ENCODE results near the gene GLIS1. TPM values are rescaled to one million over a fixed set of nuclear protein-coding genes. Genes with fewer than 3 reads are reported as not detected.

Gene GLIS1
- polyA plus RNA-seq, 10 donors: 0.13 to 1.6 (median 0.26) TPM; not detected in 5

GRCh38 chr1:53678938-53679825, 59.8 kb downstream of the GLIS1 start:
- peak in 1 of 3 donors; percentile 70 for DNase-seq

GRCh38 chr1:53678507-53678906, 60.5 kb downstream of the GLIS1 start:
- DNase-seq: no peak

GRCh38 chr1:53678046-53678445, 60.9 kb downstream of the GLIS1 start:
- no peak for DNase-seq

GRCh38 chr1:53677486-53677885, 61.5 kb downstream of the GLIS1 start:
- no peak for DNase-seq

GRCh38 chr1:53672785-53673184, 66.2 kb downstream of the GLIS1 start:
- no peak for DNase-seq

GRCh38 chr1:53672243-53672642, 66.7 kb downstream of the GLIS1 start:
- DNase-seq: no peak

- DNase-seq: no peak
Observed at GRCh38 chr1:53669621-53670191, 69.3 kb downstream of the GLIS1 start.

- no peak for DNase-seq
Observed at GRCh38 chr1:53666566-53666965, 72.4 kb downstream of the GLIS1 start.

- no peak for DNase-seq
Observed at GRCh38 chr1:53665996-53666395, 73.0 kb downstream of the GLIS1 start.

- DNase-seq: no peak
Observed at GRCh38 chr1:53663529-53664300, 75.2 kb downstream of the GLIS1 start.

- no peak for DNase-seq
Observed at GRCh38 chr1:53662951-53663350, 76.0 kb downstream of the GLIS1 start.

- no peak for DNase-seq
Observed at GRCh38 chr1:53662169-53662568, 76.8 kb downstream of the GLIS1 start.

GRCh38 chr1:53661496-53661895, 77.5 kb downstream of the GLIS1 start:
- no peak for DNase-seq

- no peak for DNase-seq
Observed at GRCh38 chr1:53660666-53661065, 78.3 kb downstream of the GLIS1 start.

GRCh38 chr1:53659436-53659835, 79.5 kb downstream of the GLIS1 start:
- no peak for DNase-seq

- DNase-seq: no peak
Observed at GRCh38 chr1:53658489-53659230, 80.3 kb downstream of the GLIS1 start.

- DNase-seq: no peak
Observed at GRCh38 chr1:53657891-53658396, 81.0 kb downstream of the GLIS1 start.

GRCh38 chr1:53657531-53657805, 81.5 kb downstream of the GLIS1 start:
- no peak for DNase-seq

- no peak for DNase-seq
Observed at GRCh38 chr1:53656747-53657530, 82.0 kb downstream of the GLIS1 start.

GRCh38 chr1:53655931-53656746, 82.8 kb downstream of the GLIS1 start:
- peak in 2 of 3 donors; percentile 58 to 80 for DNase-seq

Measured in muscle of back (tissue), 11 donors.